HepG2 (cell line): Measurements from ENCODE around the gene PPP2R5C. TPM values are rescaled to one million over a fixed set of nuclear protein-coding genes. Genes with fewer than 3 reads are reported as not detected.
A peak's percentile ranks its signal among the peaks of the same experiment; 100 is the strongest.

ENCODE experiments used
- ARNT ChIP-seq: fragments of 450-650 bp; IDR thresholded peaks from 2 replicates; pipeline ENCODE4 v1.6.1; 2017
- ATF4 ChIP-seq, 2 experiments: fragments of 450-650 bp in 1 of 2; sonication (generic) in 1 of 2; formaldehyde crosslinking; IDR thresholded peaks; 2 replicates each; pipeline versions ENCODE4 v1.5.0 to v1.8.0; 2020 to 2022; ENCODE audit warnings: mild to moderate bottlenecking in 1 of 2, missing genetic modification reagents in 1 of 2
- ATM ChIP-seq: fragments of 450-650 bp; IDR thresholded peaks from 2 replicates; pipeline ENCODE4 v1.7.1; 2017; ENCODE audit warnings: mild to moderate bottlenecking, borderline replicate concordance
- CAMTA2 ChIP-seq: sonication (generic); formaldehyde crosslinking; IDR thresholded peaks from 2 replicates; pipeline ENCODE4 v1.4.0; 2020; ENCODE audit warnings: mild to moderate bottlenecking, missing genetic modification reagents, borderline replicate concordance
- CBFB ChIP-seq: sonication (generic); formaldehyde crosslinking; IDR thresholded peaks from 2 replicates; pipeline ENCODE4 v1.4.0; 2020; ENCODE audit warnings: missing genetic modification reagents
- DR1 ChIP-seq: sonication (generic); formaldehyde crosslinking; IDR thresholded peaks from 2 replicates; pipeline ENCODE4 v1.8.0; 2021; ENCODE audit warnings: mild to moderate bottlenecking, missing genetic modification reagents, inconsistent platforms
- FOXJ3 ChIP-seq: sonication (generic); formaldehyde crosslinking; IDR thresholded peaks from 2 replicates; pipeline ENCODE4 v1.4.0; 2020; ENCODE audit warnings: missing genetic modification reagents, mild to moderate bottlenecking, borderline replicate concordance
- GATAD2A ChIP-seq: IDR thresholded peaks from 2 replicates; pipeline ENCODE4 v1.6.1; 2016
- HNF4G ChIP-seq, 2 experiments: sonication (generic) in 1 of 2; formaldehyde crosslinking in 1 of 2; IDR thresholded peaks; 2 replicates each; pipeline versions ENCODE4 v1.4.0 to v1.6.1; 2011 to 2020; ENCODE audit warnings: borderline replicate concordance in 2 of 2, low read depth in 2 of 2, mild to moderate bottlenecking in 2 of 2, low read length in 1 of 2, missing genetic modification reagents in 1 of 2, moderate library complexity in 1 of 2
- HNRNPK ChIP-seq: fragments of 200-400 bp; formaldehyde crosslinking; IDR thresholded peaks from 2 replicates; pipeline ENCODE4 v1.6.1; 2018; ENCODE audit warnings: low read length, low read depth, moderate library complexity, mild to moderate bottlenecking; ENCODE audit not compliant: poor library complexity, severe bottlenecking
- IRX3 ChIP-seq: sonication (generic); formaldehyde crosslinking; IDR thresholded peaks from 2 replicates; pipeline ENCODE4 v1.8.1; 2023; ENCODE audit warnings: mild to moderate bottlenecking, low read depth, missing genetic modification reagents, borderline replicate concordance
- KDM2A ChIP-seq: sonication (generic); formaldehyde crosslinking; IDR thresholded peaks from 2 replicates; pipeline ENCODE4 v1.4.0; 2020; ENCODE audit warnings: low read depth, missing genetic modification reagents, borderline replicate concordance
- MAZ ChIP-seq, 2 experiments: sonication (generic) in 1 of 2; formaldehyde crosslinking in 1 of 2; IDR thresholded peaks; 2 replicates each; pipeline versions ENCODE4 v1.5.0 to v1.6.1; 2012 to 2020; ENCODE audit warnings: low read depth in 2 of 2, mild to moderate bottlenecking in 2 of 2, borderline replicate concordance in 1 of 2, improper control_type of control experiment in 1 of 2, low read length in 1 of 2, missing genetic modification reagents in 1 of 2, moderate library complexity in 1 of 2
- MED1 ChIP-seq: sonication (generic); formaldehyde crosslinking; IDR thresholded peaks from 2 replicates; pipeline ENCODE4 v1.4.0; 2020; ENCODE audit warnings: missing genetic modification reagents
- MIER2 ChIP-seq: IDR thresholded peaks from 2 replicates; pipeline ENCODE4 v1.6.1; 2016; ENCODE audit warnings: missing biosample characterization, missing genetic modification reagents
- MXD3 ChIP-seq: IDR thresholded peaks from 2 replicates; pipeline ENCODE4 v1.6.1; 2016; ENCODE audit warnings: mild to moderate bottlenecking, missing biosample characterization, missing genetic modification reagents
- NFE2L1 ChIP-seq: sonication (generic); formaldehyde crosslinking; IDR thresholded peaks from 2 replicates; pipeline ENCODE4 v1.4.0; 2020; ENCODE audit warnings: missing genetic modification reagents, mild to moderate bottlenecking, borderline replicate concordance
- POLR2A ChIP-seq, 2 experiments: IDR thresholded peaks; 2 replicates each; pipeline ENCODE4 v1.6.1; 2011; ENCODE audit warnings: low read depth in 2 of 2, low read length in 2 of 2, mild to moderate bottlenecking in 1 of 2, moderate library complexity in 1 of 2; ENCODE audit not compliant: insufficient read depth in 1 of 2
- POLR2AphosphoS5 ChIP-seq: IDR thresholded peaks from 2 replicates; pipeline ENCODE4 v1.6.1; 2012; ENCODE audit warnings: low read depth, low read length
- RFX1 ChIP-seq: fragments of 450-650 bp; IDR thresholded peaks from 2 replicates; pipeline ENCODE4 v1.6.1; 2017
- SRSF1 ChIP-seq: fragments of 200-400 bp; formaldehyde crosslinking; optimal IDR thresholded peaks from 2 replicates; pipeline ENCODE3; 2017; ENCODE audit warnings: mild to moderate bottlenecking, low read depth, low read length, moderate library complexity
- THAP8 ChIP-seq: sonication (generic); formaldehyde crosslinking; IDR thresholded peaks from 2 replicates; pipeline ENCODE4 v1.5.1; 2020; ENCODE audit warnings: missing genetic modification reagents, mild to moderate bottlenecking, borderline replicate concordance
- TOPORS ChIP-seq: sonication (generic); formaldehyde crosslinking; IDR thresholded peaks from 2 replicates; pipeline ENCODE4 v1.8.0; 2023; ENCODE audit warnings: mild to moderate bottlenecking, missing genetic modification reagents
- YEATS2 ChIP-seq: sonication (generic); formaldehyde crosslinking; IDR thresholded peaks from 2 replicates; pipeline ENCODE4 v1.4.0; 2020; ENCODE audit warnings: missing genetic modification reagents, borderline replicate concordance
- ZNF251 ChIP-seq: sonication (generic); formaldehyde crosslinking; IDR thresholded peaks from 2 replicates; pipeline ENCODE4 v1.9.0; 2021; ENCODE audit warnings: mild to moderate bottlenecking, missing genetic modification reagents
- ZNF337 ChIP-seq: sonication (generic); formaldehyde crosslinking; IDR thresholded peaks from 2 replicates; pipeline ENCODE4 v1.5.1; 2020; ENCODE audit warnings: missing genetic modification reagents, low read depth, mild to moderate bottlenecking, borderline replicate concordance
- ZNF441 ChIP-seq: sonication (generic); formaldehyde crosslinking; IDR thresholded peaks from 2 replicates; pipeline ENCODE4 v1.7.0; 2021; ENCODE audit warnings: missing genetic modification reagents, borderline replicate concordance
- ZNF749 ChIP-seq: sonication (generic); formaldehyde crosslinking; IDR thresholded peaks from 2 replicates; pipeline ENCODE4 v1.8.0; 2022; ENCODE audit warnings: mild to moderate bottlenecking, missing genetic modification reagents, moderate library complexity, borderline replicate concordance
- ZSCAN12 ChIP-seq: sonication (generic); formaldehyde crosslinking; IDR thresholded peaks from 2 replicates; pipeline ENCODE4 v1.9.0; 2021; ENCODE audit warnings: mild to moderate bottlenecking, missing genetic modification reagents
- polyA plus RNA-seq, 8 experiments: library from polyadenylated mRNA; depleted of rRNA in 3 of 8; stranded (reverse) in 7 of 8; unstranded in 1 of 8; fragments of >200 nt; fragmentation: Illumina TruSeq in 4 of 8; extraction: Trizol in 4 of 8; gene quantifications; 2 replicates each; pipeline versions ENCODE4 v1.2.1 to v1.2.3, GENCODE V29; 2011 to 2016; ENCODE audit warnings: low read depth in 4 of 8, missing spikeins in 1 of 8, mixed read lengths in 1 of 8; ENCODE audit not compliant: insufficient read depth in 1 of 8
- total RNA-seq, 5 experiments: library from RNA; depleted of rRNA; stranded (reverse); fragments of >200 nt; fragmentation: Illumina TruSeq; extraction: Trizol; gene quantifications; 2 replicates each; pipeline ENCODE4 v1.2.3, GENCODE V29; 2016; ENCODE audit warnings: low read depth in 1 of 5

The PPP2R5C gene
- total and polyA plus RNA-seq, 2 of the 13 experiments (the other 11 are each of a cell fraction or from before 2014, with no cell fraction given) = 74.3 to 78.5 TPM

- TF ChIP-seq ZNF749 (CRISPR knock-in tag) (no peak), ZSCAN12 (CRISPR knock-in tag) (no peak), THAP8 (CRISPR knock-in tag) (no peak), KDM2A (CRISPR knock-in tag) (peak; percentile 77; the same call in 1 of the 2 replicates), RFX1 (no peak), HNF4G (IDR thresholded peaks at IDR 0.05; ENCODE audit: borderline replicate concordance, low read depth, low read length) (no peak), HNF4G (CRISPR knock-in tag; IDR thresholded peaks at IDR 0.05; ENCODE audit: borderline replicate concordance, low read depth) (no peak), CAMTA2 (CRISPR knock-in tag) (no peak), ARNT (no peak), MAZ (IDR thresholded peaks at IDR 0.05; ENCODE audit: borderline replicate concordance, low read depth, low read length) (peak; percentile 92), MAZ (CRISPR knock-in tag; IDR thresholded peaks at IDR 0.05; ENCODE audit: low read depth) (peak; percentile 87), IRX3 (CRISPR knock-in tag) (no peak), TOPORS (CRISPR knock-in tag) (no peak), ZNF251 (CRISPR knock-in tag) (0 out of 2 replicates have a peak, but pooled peaks have one; percentile 43), FOXJ3 (CRISPR knock-in tag) (no peak), MED1 (CRISPR knock-in tag) (0 out of 2 replicates have a peak, but pooled peaks have one; percentile 12), YEATS2 (no peak), DR1 (CRISPR knock-in tag) (no peak; the same call in 1 of the 2 replicates), ZNF337 (CRISPR knock-in tag) (no peak), ATM (no peak), GATAD2A (CRISPR knock-in tag) (no peak), MXD3 (CRISPR knock-in tag) (peak; percentile 71), MIER2 (no peak), HNRNPK (peak; percentile 100), ZNF441 (CRISPR knock-in tag) (peak; percentile 52; the same call in 1 of the 2 replicates), NFE2L1 (CRISPR knock-in tag) (no peak), ATF4 (CRISPR knock-in tag; IDR thresholded peaks at IDR 0.05) (no peak), CBFB (CRISPR knock-in tag) (peak; percentile 60; the same call in 1 of the 2 replicates), SRSF1 (peak; percentile 42), POLR2AphosphoS5 (peak; percentile 66), POLR2A (IDR thresholded peaks at IDR 0.05; ENCODE audit: insufficient read depth in 1 of 2, low read depth in 2 of 2, low read length in 2 of 2) (peak; percentile 74 to 87)
Observed at GRCh38 chr14:101761032-101761880, at the start of gene PPP2R5C (continued).
